Measurements from ENCODE around the gene PACS1.

Gene PACS1

DNA sequence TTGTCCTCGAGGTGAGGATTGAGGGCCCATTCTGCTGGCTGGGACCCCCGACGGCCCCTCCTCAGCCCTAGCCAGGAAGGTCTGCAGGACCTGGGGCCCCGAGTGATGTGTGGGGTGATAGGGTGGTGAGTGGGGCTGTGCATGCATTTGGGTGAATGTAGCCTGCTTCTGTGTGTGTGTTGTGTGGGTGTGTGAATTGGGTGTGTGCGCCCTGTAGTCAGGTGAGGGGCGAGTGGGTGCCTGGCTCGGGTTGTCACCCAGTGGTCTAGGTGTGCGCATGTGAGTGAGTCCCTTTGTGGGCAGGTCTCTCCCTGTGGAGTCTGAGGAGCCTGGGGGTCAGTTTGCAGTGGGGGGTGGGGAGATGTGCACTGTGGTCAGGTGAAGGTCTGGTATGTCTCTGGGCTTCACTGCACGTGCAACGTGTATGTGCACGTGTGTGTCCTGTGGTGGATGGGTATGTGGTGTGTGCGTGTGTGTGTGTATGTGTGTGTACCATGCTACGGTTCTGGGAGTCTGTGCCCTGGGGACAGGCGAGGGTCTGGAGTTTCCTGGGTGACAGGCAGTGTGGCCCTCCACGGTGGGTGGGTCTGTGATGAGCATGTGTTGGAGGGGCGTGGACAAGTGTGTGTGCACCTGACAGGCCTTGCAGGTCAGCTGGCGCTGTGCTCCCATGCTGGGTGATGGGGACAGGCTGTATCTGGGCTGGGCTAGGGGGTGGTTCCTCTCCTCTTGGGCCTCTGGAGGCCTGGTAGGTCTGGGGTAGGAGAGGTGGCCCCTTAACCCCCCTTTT, 222.7 kb downstream of the PACS1 start:
- no peak for FAIRE-seq
- no peak for DNase-seq (ENCODE audit: insufficient read length, low spot score)
- TF ChIP-seq, protein P1, sequence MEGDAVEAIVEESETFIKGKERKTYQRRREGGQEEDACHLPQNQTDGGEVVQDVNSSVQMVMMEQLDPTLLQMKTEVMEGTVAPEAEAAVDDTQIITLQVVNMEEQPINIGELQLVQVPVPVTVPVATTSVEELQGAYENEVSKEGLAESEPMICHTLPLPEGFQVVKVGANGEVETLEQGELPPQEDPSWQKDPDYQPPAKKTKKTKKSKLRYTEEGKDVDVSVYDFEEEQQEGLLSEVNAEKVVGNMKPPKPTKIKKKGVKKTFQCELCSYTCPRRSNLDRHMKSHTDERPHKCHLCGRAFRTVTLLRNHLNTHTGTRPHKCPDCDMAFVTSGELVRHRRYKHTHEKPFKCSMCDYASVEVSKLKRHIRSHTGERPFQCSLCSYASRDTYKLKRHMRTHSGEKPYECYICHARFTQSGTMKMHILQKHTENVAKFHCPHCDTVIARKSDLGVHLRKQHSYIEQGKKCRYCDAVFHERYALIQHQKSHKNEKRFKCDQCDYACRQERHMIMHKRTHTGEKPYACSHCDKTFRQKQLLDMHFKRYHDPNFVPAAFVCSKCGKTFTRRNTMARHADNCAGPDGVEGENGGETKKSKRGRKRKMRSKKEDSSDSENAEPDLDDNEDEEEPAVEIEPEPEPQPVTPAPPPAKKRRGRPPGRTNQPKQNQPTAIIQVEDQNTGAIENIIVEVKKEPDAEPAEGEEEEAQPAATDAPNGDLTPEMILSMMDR (IDR thresholded peaks at IDR 0.05; ENCODE audit: insufficient read depth, missing control alignments) = no peak

GRCh38 chr11:66293352-66293751, 223.3 kb downstream of the PACS1 start:
- no peak for DNase-seq (ENCODE audit: insufficient read length, low spot score)
- FAIRE-seq = no peak
- TF ChIP-seq, protein P1 (IDR thresholded peaks at IDR 0.05; ENCODE audit: insufficient read depth, missing control alignments) = no peak

DNA sequence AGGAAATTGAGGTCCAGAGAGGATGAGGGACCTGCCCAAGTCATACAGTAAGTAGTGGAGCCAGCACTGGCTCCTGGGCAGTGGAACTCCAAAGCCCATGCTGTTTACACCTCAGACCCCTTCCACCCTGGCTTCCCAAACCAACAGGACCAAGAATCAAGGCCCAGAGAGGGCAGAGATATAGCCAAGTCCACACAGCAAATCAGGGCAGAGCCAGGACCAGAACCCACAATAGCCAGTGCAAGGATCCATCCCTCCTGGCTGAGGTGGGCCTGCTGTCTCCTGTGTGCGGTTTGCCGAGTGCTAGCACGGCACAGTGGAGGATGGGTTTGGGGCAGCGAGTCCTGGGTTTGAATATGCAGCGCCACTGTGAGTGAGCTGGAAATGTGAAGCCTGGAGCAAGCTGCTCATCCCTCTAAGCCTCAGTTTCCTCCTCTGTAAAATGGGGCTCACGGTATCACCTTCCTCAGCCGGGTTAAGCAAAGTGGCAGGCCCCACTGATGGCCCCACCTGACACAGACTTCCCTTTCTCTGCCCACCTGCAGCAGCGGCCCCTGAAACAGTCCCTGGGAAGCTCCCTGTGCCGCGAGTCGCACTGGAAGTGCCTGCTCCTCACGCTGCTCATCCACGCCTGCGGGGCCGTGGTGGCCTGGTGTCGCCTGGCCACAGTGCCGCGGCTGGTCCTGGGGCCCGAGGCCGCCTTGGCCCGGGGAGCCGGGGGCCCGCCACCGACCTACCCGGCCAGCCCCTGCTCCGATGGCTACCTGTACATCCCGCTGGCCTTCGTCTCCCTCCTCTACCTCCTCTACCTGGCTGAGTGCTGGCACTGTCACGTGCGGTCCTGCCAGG, 223.9 kb downstream of the PACS1 start:
- FAIRE-seq (no peak), DNase-seq (ENCODE audit: insufficient read length, low spot score) (no peak)
- TF ChIP-seq, protein P1 (IDR thresholded peaks at IDR 0.05; ENCODE audit: insufficient read depth, missing control alignments) = no peak

Measured in D721Med (cell line).